ENCODE measurements around the gene SHROOM4.
A peak's percentile ranks its signal among the peaks of the same experiment; 100 is the strongest.

The SHROOM4 gene

GRCh38 chrX:50765986-50766385 lies 48.0 kb downstream of the SHROOM4 start:
- no peak for TF ChIP-seq CTCF (IDR thresholded peaks at IDR 0.05; ENCODE audit: control insufficient read depth, extremely low read depth, insufficient read depth)
- no peak for DNase-seq (ENCODE audit: low read depth)
- H3K4me3 ChIP-seq (ENCODE audit: low read depth, low read length) = no peak overlapping the region

GRCh38 chrX:50762578-50762977 lies 51.4 kb downstream of the SHROOM4 start:
- DNase-seq (ENCODE audit: low read depth) = no peak
- TF ChIP-seq CTCF (IDR thresholded peaks at IDR 0.05; ENCODE audit: control insufficient read depth, extremely low read depth, insufficient read depth) = no peak
- no peak overlapping the region for H3K4me3 ChIP-seq (ENCODE audit: low read depth, low read length)

- TF ChIP-seq CTCF (IDR thresholded peaks at IDR 0.05; ENCODE audit: control insufficient read depth, extremely low read depth, insufficient read depth) = no peak
- no peak overlapping the region for H3K4me3 ChIP-seq (ENCODE audit: low read depth, low read length)
- DNase-seq (ENCODE audit: low read depth) = no peak
Measured at GRCh38 chrX:50756276-50756675, 57.7 kb downstream of the SHROOM4 start.

GRCh38 chrX:50751091-50751490 lies 62.9 kb downstream of the SHROOM4 start:
- no peak for DNase-seq (ENCODE audit: low read depth)
- TF ChIP-seq CTCF (IDR thresholded peaks at IDR 0.05; ENCODE audit: control insufficient read depth, extremely low read depth, insufficient read depth) = no peak
- H3K4me3 ChIP-seq (ENCODE audit: low read depth, low read length) = no peak overlapping the region

GRCh38 chrX:50747471-50747900 lies 66.5 kb downstream of the SHROOM4 start:
- DNase-seq (ENCODE audit: low read depth) = no peak
- peak; percentile 73 for TF ChIP-seq CTCF (IDR thresholded peaks at IDR 0.05; ENCODE audit: control insufficient read depth, extremely low read depth, insufficient read depth)
- H3K4me3 ChIP-seq (ENCODE audit: low read depth, low read length) = no peak overlapping the region

- TF ChIP-seq CTCF (IDR thresholded peaks at IDR 0.05; ENCODE audit: control insufficient read depth, extremely low read depth, insufficient read depth) = no peak
- no peak for DNase-seq (ENCODE audit: low read depth)
- H3K4me3 ChIP-seq (ENCODE audit: low read depth, low read length) = no peak overlapping the region
Measured at GRCh38 chrX:50736656-50737055, 77.3 kb downstream of the SHROOM4 start.

- H3K4me3 ChIP-seq (ENCODE audit: low read depth, low read length) = no peak overlapping the region
- no peak for DNase-seq (ENCODE audit: low read depth)
- no peak for TF ChIP-seq CTCF (IDR thresholded peaks at IDR 0.05; ENCODE audit: control insufficient read depth, extremely low read depth, insufficient read depth)
Measured at GRCh38 chrX:50726296-50726695, 87.7 kb downstream of the SHROOM4 start.
